GM12872 (cell line): ENCODE results near the gene NT5DC1.

Source experiments
- TF ChIP-seq, protein P1 (sequence below): IDR thresholded peaks from 3 replicates; pipeline ENCODE4 v1.5.1; 2011; ENCODE audit warnings: low read depth, mild to moderate bottlenecking, low read length, moderate library complexity; ENCODE audit not compliant: insufficient read depth

Gene NT5DC1

DNA sequence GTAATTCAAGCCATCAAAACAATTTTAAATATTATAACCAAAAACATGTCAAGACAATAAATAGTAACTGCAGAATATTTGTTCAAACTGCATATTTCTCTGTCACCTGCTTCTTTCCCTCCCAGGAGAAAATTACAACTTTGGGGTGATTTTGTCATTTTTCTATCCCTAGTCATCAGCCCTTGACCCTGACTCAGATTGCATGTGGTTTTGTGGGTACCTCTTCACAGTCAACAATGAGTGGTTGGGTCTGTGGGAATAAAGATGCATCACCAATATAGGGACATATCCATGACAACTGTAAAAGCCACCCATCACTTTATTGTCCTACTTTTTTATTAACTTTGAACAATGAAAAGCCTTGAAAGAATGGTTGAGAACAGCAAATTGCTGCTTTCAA lies 18.0 kb downstream of the NT5DC1 start:
- TF ChIP-seq, protein P1, sequence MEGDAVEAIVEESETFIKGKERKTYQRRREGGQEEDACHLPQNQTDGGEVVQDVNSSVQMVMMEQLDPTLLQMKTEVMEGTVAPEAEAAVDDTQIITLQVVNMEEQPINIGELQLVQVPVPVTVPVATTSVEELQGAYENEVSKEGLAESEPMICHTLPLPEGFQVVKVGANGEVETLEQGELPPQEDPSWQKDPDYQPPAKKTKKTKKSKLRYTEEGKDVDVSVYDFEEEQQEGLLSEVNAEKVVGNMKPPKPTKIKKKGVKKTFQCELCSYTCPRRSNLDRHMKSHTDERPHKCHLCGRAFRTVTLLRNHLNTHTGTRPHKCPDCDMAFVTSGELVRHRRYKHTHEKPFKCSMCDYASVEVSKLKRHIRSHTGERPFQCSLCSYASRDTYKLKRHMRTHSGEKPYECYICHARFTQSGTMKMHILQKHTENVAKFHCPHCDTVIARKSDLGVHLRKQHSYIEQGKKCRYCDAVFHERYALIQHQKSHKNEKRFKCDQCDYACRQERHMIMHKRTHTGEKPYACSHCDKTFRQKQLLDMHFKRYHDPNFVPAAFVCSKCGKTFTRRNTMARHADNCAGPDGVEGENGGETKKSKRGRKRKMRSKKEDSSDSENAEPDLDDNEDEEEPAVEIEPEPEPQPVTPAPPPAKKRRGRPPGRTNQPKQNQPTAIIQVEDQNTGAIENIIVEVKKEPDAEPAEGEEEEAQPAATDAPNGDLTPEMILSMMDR: no peak

DNA sequence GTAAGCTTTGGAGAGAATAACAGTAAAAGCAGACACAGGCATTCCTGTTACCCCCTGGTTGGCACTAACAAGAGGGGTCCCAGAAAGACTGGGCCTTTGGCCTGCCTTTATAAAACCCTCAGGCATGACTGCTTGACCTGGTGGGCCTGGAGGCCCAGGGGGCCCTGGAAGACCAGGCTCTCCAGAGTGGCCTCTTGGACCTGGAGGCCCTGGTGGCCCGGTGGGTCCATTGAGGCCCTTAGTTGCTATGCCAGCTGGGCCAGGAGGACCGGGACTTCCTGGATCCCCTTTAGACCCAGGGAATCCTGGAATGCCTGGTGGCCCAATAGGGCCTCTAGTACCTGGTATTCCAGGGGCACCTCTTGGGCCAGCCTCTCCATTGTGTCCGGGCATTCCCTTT lies 19.8 kb downstream of the NT5DC1 start:
- TF ChIP-seq, protein P1: no peak

DNA sequence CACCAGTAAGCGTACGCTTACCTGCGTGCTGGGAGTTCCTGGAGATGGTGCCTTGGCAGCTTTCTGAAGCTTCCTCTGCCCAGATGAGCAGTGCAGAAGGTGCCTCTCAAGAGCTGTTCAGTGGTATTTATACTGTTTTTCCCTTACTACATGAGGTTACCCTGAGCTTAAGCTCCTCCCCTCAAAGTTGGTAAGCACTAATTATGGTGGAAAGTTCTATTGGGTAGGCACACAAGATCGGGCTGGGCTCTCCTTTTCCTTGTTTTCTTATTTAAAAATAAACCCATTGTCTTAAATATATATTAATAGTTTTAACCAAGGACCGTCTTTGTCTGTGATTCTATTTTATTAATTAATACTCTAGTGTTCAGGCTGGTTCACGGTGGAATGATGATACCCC lies 25.4 kb downstream of the NT5DC1 start, which contains the start of gene COL10A1:
Gene COL10A1, minus strand, starts transcription at position 101 of the 400 bp plus-strand sequence. CDS start 640 bp downstream, outside the sequence.
- TF ChIP-seq, protein P1: no peak

DNA sequence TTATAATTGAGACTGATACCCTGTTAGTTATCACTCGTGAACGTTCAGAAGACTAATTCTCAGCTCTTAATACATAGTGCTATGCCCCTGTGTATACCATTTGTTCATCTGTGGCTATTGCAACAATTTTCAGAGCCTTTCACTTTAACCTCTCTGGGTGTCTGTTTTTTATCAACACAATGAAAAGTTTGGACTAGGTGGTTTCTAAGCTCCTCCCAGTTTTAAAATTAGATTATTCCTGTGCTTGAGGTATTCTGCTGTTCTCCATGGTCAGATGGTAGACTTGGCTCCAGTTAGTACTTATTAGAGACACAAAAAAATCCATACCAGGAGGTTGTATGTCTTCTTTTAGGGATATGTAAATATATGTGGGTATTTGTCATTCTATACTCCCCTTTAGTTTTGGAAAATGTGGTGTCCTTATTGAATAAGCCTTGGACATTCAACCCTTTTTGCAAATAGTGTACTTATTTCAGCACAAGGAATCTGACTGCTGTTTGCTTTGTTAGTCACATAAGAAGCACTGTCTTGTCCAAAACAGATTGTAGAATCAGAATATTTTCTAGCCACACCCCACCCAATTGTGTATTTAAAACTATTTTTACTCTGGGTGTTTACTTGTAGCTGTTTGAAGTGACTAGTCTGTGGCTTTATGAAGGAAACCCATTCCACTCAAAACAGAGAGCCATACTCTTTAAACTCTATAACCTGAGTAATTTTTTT lies 27.3 kb downstream of the NT5DC1 start:
- TF ChIP-seq, protein P1: no peak

DNA sequence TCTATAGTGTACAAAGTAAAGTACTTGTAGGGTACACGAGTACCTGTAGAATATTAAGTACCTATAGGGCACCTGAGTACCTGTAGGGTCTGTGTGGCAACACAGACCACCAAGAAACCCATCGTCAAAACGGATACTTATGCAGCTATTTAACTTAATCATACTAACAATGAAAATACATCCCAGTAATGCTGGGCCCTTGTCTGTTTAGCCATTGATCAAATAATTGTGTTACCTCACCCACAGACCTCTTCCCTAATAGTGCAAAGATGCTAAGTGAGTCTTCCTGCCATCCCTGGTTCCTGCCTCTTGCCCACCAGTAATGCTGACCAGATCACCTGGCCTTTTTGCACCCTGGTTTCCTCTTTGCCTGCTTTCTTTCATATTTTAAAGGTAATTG lies 32.8 kb downstream of the NT5DC1 start:
- TF ChIP-seq, protein P1: no peak

DNA sequence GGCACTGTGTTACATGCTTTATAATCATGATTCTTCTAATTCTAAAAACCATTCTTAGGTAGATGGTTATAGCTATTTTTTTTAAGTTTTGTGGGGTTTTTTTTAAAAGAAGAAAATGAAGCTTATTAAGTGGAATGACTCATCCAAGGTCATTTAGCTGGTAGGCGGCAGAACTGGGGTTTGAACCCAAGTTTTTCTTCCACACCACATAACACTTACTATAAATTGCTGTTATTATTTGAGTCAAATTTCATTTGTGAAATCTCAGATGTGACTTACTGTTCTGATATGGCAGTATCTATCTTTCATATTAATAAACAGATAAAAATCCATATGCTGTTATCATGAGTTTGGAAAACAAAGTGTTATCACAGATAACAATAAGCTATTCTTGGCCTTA lies 35.7 kb downstream of the NT5DC1 start:
- TF ChIP-seq, protein P1: no peak

DNA sequence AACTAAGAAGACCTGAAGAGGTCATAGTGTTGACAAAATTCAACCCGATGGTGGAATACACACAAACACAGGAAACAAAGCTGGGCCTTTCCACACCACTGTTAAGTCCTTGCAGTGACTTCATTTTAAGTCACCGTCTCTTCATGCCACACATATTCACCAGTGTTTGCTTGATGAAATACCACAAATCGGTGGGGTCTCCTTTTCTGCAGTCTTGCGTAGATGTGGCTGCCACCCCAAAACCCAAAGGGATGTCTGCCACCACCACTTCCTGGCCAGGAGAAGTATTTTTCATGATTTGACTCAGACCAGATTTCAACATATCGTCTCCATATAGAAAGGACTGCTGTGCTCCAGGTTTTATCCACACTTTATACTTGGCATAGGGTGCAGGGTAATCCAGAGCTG lies 36.3 kb downstream of the NT5DC1 start:
- TF ChIP-seq, protein P1: no peak
